Kidney (tissue), 14 donors: ENCODE measurements around the gene RBBP8NL. TPM values are rescaled to one million over a fixed set of nuclear protein-coding genes. Genes with fewer than 3 reads are reported as not detected.

Experiments used
- DNase-seq, 5 donors: peaks; one replicate each; pipeline ENCODE4 v3.0.0-alpha.2; 2013 to 2020
- FAIRE-seq: peaks from 2 replicates; lab custom pipeline; 2012; peaks lifted over from hg19 to GRCh38; lab: Jason Lieb, UNC
- H3K27ac ChIP-seq, 2 donors: one replicate each; pipeline ENCODE4 v1.7.0; 2013; ENCODE audit warnings: low read depth in 2 of 2, low read length in 2 of 2, inconsistent platforms in 1 of 2
- H3K27me3 ChIP-seq: one replicate; pipeline ENCODE4 v1.7.1; 2013; ENCODE audit warnings: low read length, inconsistent platforms; ENCODE audit not compliant: control insufficient read depth, insufficient read depth
- H3K36me3 ChIP-seq, 3 donors: one replicate each; pipeline versions ENCODE4 v1.7.0 to v1.7.1; 2013; ENCODE audit warnings: low read length in 3 of 3, control low read depth in 1 of 3, inconsistent platforms in 1 of 3; ENCODE audit not compliant: insufficient read depth in 3 of 3, control insufficient read depth in 2 of 3
- H3K4me1 ChIP-seq, 3 donors: one replicate each; pipeline versions ENCODE4 v1.7.0 to v1.7.1; 2013; ENCODE audit warnings: low read length in 3 of 3, inconsistent platforms in 1 of 3, low read depth in 1 of 3; ENCODE audit not compliant: control insufficient read depth in 2 of 3, insufficient read depth in 2 of 3
- H3K4me3 ChIP-seq, 3 donors: one replicate each; pipeline versions ENCODE4 v1.7.0 to v1.8.1; 2013; ENCODE audit warnings: low read length in 3 of 3, control low read depth in 1 of 3, inconsistent platforms in 1 of 3
- H3K9ac ChIP-seq, 3 donors: one replicate each; pipeline versions ENCODE4 v1.7.0 to v1.7.1; 2013; ENCODE audit warnings: low read length in 3 of 3, control low read depth in 1 of 3, inconsistent platforms in 1 of 3
- H3K9me3 ChIP-seq, 3 donors: one replicate each; pipeline versions ENCODE4 v1.7.0 to v1.7.1; 2013; ENCODE audit warnings: low read length in 3 of 3, control low read depth in 1 of 3, inconsistent platforms in 1 of 3; ENCODE audit not compliant: control insufficient read depth in 2 of 3, insufficient read depth in 1 of 3
- intact Hi-C: fragments of 100-400 bp; cut with DNase I; formaldehyde crosslinking; loops from one replicate; pipeline ENCODE4 v1.11.1; 2022
- polyA plus RNA-seq: library from polyadenylated mRNA; stranded (reverse); fragments of 350-450 nt; fragmentation: Illumina TruSeq; extraction: RNeasy Lipid Tissue Mini Kit (QIAGEN cat#74804); gene quantifications from one replicate; pipeline ENCODE4 v1.2.3, GENCODE V29; 2014; ENCODE audit warnings: low read depth, low replicate concordance; ENCODE audit not compliant: insufficient read depth
- total RNA-seq: library from RNA; stranded (reverse); fragmentation: NEBNext Ultra II Directional; extraction: Animal tissue kit (Norgen Biotek cat#: 25700); gene quantifications from one replicate; pipeline ENCODE4 v1.2.1, GENCODE V29; 2021
- TF ChIP-seq, protein P1 (sequence below): IDR thresholded peaks from 3 replicates; pipeline ENCODE4 v1.5.1; 2012; ENCODE audit warnings: mild to moderate bottlenecking, moderate library complexity, borderline replicate concordance; ENCODE audit not compliant: insufficient read depth; ENCODE audit errors: extremely low read depth
- donor health status: control.
- donor health status: control.
- donor health status: control.
- donor health status: control.
- donor health status: control.
- donor health status: DM: yes; HTN: yes; CAD: no.
- donor health status: Normal renal cell carcinoma (clear cell type).

RBBP8NL gene
- total and polyA plus RNA-seq, 2 donors from 2014 or later: 0.13 to 1.5 TPM

DNA sequence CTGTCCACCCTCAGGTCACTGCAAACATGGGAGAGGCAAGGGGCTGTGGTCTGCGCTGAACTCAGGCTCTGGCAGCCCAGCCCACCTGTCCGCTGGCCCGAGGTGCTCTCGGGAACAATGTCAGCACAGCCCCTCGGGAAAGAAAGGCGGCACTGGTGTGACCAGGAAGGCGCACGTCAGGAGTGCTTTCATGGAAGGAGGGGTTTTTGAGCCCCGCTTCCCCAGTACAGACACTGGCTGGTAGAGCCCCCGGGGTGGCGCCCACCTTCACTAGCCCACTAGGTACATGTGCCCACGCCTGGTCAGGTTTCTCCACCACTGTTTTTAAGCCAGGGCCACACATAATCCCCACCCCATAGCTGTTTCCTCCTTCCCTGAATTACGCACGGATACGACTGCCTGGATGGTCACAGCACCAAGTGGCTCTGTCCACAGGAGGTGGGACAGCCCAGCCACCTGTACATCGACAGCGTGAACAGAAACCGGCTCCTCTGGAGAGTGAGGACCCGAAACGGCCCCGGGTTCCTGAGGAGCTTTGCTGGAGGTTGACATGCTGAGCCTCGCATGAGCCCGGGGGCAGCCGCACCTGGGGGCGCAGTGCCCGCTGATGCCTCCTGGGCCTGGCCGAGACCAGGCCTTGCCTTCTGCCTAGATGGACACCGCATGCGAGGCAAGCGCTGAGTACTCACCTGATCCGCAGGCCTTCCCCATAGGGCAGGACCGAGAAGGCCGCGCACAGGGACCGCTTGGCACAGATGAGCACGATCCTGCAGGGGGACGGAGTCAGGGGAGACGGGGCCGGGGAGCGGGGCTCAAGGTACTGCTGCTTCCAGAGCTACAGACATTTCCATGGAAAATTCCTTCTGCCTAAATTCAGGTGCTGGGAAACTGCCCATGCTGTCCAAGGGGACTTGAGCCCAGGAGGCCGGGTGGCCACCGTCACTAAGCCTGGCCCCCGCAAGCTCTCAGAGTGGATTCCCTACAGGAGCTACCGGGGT lies 32.8 kb downstream of the RBBP8NL start:
- DNase-seq: no peak
- Histone ChIP-seq H3K36me3 (no peaks in the 10 kb centered on the region), H3K27me3 (no peaks in the 10 kb centered on the region), H3K4me1 (no peaks in the 10 kb centered on the region), H3K9ac (no peak overlapping the region), H3K9me3 (no peaks in the 10 kb centered on the region), H3K27ac (no peak overlapping the region), H3K4me3 (no peak overlapping the region)
- TF ChIP-seq, protein P1, sequence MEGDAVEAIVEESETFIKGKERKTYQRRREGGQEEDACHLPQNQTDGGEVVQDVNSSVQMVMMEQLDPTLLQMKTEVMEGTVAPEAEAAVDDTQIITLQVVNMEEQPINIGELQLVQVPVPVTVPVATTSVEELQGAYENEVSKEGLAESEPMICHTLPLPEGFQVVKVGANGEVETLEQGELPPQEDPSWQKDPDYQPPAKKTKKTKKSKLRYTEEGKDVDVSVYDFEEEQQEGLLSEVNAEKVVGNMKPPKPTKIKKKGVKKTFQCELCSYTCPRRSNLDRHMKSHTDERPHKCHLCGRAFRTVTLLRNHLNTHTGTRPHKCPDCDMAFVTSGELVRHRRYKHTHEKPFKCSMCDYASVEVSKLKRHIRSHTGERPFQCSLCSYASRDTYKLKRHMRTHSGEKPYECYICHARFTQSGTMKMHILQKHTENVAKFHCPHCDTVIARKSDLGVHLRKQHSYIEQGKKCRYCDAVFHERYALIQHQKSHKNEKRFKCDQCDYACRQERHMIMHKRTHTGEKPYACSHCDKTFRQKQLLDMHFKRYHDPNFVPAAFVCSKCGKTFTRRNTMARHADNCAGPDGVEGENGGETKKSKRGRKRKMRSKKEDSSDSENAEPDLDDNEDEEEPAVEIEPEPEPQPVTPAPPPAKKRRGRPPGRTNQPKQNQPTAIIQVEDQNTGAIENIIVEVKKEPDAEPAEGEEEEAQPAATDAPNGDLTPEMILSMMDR: no peak
- no peak for FAIRE-seq
- intact Hi-C loops: no loop called here

GRCh38 chr20:62393830-62394229 lies 33.5 kb downstream of the RBBP8NL start:
- FAIRE-seq: no peak
- Histone ChIP-seq H3K27ac (no peak overlapping the region), H3K9me3 (no peaks in the 10 kb centered on the region), H3K4me3 (no peak overlapping the region), H3K36me3 (peaks cover under 1 to 5% (median 2%) of the 10 kb centered on the region in 3 donors), H3K4me1 (no peaks in the 10 kb centered on the region), H3K9ac (no peak overlapping the region), H3K27me3 (no peaks in the 10 kb centered on the region)
- TF ChIP-seq, protein P1: no peak
- intact Hi-C loops: no loop called here
- no peak for DNase-seq

DNA sequence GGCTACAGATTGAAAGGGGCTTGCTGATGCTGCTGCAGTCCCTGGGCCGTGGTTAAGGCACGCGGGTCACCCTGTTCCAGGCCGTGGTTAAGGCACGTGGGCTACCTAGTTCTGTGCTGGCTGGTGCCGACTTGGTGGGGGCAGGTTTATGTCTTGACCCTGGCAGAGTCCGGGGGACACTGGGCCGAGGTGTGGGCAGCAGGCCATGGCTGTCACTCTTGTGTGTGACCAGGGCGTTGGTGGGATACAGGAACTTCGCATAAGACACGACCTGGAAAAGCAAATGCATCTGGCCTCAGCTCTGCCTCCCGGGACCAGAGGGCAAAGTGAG lies 34.0 kb downstream of the RBBP8NL start:
- H3K9me3 ChIP-seq: no peaks in the 10 kb centered on the region
- no peak overlapping the region for H3K9ac ChIP-seq
- no peak overlapping the region for H3K27ac ChIP-seq
- peaks cover 3 to 11% (median 5%) of the 10 kb centered on the region in 3 donors for H3K36me3 ChIP-seq
- H3K4me3 ChIP-seq: no peak overlapping the region
- TF ChIP-seq, protein P1: no peak
- FAIRE-seq (no peak), DNase-seq (no peak)
- peaks cover 0 to 3% (median 2%) of the 10 kb centered on the region in 3 donors for H3K4me1 ChIP-seq
- no peaks in the 10 kb centered on the region for H3K27me3 ChIP-seq
- intact Hi-C loops: no loop called here
